NCI-H187 treated with DMSO at 0.1 percent for 48 hours (cell line): ENCODE results near the gene SLTM.
"Not testable (repeated sequence)": the region's sequence is repeated elsewhere in the genome, so short reads cannot be mapped to it uniquely, and the experiment has no call there.

Experiments used
- DNase-seq: peaks from one replicate; lab custom pipeline; 2025; lab: John Stamatoyannopoulos, UW

Gene SLTM

DNA sequence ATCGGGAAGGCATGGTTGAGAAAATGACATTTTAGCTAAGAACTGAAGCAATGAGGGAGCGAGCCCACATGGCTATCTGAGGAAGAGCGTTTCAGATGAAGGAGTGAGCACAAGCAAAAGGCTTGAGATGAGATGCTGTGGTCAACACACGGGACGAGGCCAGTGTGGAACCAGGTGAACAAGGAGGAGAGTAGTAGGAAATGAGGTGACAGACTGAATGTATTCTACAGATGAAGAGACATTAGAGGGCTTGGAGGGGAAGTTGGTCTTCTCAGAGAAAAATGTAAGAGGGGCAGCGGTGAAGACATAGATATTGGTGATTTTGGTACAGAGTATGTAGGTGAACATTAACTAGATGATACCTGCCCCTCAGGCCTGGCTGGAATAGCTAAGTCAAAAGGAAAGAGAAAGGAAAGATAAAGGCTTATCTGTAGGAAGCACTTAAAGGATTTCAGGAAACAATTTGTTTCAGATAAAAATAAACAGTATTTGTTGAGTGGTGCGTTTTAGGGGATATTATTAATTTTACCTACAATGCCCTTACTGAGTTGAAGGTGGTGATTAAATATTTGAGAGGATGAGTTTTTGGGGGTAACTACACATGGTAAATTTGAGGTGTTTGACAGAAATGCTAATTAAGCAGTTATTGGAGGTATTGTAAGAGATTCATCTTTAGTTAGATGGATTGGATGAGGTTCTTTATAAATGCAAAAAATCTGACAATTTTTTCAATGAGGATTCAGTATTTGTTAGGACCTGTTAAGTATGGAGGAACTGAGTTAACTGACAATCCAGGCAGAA is 57.0 kb downstream of the SLTM start:
- no peak for DNase-seq

- no peak for DNase-seq
These were observed 58.1 kb downstream of the SLTM start for GRCh38 chr15:58875343-58875742.

GRCh38 chr15:58873267-58873666 is 60.2 kb downstream of the SLTM start:
- no peak for DNase-seq

- DNase-seq, result no peak
These were observed 63.0 kb downstream of the SLTM start for GRCh38 chr15:58870451-58870850.

DNA sequence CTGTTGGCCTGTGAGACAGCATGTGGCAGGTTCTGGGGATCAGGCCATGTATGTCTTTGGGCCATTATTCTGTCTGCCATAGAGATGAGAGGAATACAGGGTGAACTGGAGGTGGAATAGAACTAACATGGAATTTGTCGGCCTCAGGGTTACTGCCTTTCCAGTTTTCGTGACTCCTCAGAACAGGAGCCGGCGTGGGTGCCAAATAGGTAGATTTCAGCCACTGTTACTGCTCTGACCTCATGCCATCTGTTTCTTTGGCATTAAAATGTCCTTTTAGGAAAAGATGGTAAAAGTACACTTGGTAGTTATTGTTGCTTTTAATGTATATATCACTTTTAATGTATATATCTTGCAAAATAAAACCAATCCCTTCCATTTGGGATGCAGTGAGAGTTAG is 65.6 kb downstream of the SLTM start:
- no peak for DNase-seq

- no peak for DNase-seq
These were observed 68.0 kb downstream of the SLTM start for GRCh38 chr15:58865425-58865880.

GRCh38 chr15:58864602-58865424 is 68.7 kb downstream of the SLTM start:
- no peak for DNase-seq

GRCh38 chr15:58862326-58862725 is 71.2 kb downstream of the SLTM start:
- DNase-seq, result no peak

DNA sequence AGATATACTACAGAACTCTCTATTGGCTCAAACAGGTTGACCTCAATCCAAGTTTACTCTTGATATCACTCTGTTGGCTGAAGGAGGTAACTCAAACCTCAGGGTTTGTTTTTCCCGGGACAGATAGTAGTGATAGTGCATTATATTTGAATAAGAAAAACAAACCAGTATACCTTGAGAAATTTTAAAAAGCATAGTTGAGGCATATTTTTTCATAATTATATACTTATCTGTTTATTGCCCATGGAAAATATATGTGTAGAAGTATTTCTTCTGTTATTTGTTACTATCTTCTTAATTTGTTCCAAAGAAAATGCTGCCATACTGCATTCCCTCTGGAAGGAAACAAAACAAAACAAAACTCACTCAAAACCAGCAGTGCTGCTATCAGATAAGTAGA is 76.9 kb downstream of the SLTM start:
- DNase-seq, result not testable (repeated sequence)

DNA sequence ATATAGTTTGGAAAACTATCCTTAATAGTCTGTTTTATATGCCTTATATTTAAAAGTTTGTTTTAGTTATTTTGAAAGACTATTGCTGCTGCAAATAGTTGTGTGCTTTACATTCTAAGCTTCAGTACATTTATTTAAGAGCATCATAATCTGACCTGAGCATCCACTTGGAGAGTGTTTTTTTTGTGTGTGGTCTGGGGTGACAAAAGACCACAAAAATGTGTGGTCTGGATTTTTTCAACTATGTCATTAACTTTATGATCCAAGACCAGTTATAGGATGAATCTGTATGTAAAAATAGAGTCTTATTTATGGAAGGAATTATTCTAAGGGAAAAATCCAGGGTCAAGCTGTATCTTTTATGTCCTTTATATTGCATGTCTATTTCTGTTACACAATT is 77.4 kb downstream of the SLTM start:
- DNase-seq, result no peak

DNA sequence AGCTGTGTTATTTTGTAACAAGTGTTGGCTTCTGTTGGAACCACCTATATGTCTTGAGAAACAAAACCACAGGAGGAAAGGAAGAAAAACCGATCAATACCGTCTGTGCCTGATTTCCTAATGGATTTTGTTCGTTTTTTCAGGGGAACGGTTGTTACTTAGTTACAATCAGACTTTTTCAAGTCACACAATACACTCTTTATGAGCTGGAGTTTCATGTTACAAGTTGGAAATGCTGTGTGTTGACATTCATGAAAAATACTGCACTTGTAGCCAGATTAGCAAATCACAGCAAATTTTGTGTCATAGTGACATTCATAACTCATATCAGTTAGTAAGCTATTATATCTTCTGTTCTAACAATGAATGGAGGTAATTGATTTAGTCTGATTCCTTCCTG is 78.9 kb downstream of the SLTM start:
- DNase-seq, result no peak

GRCh38 chr15:58852347-58852746 is 81.1 kb downstream of the SLTM start:
- no peak for DNase-seq

- DNase-seq, result not testable (repeated sequence)
These were observed 82.3 kb downstream of the SLTM start for GRCh38 chr15:58851205-58851604.

- DNase-seq, result no peak
These were observed 90.6 kb downstream of the SLTM start for GRCh38 chr15:58842713-58843396.

DNA sequence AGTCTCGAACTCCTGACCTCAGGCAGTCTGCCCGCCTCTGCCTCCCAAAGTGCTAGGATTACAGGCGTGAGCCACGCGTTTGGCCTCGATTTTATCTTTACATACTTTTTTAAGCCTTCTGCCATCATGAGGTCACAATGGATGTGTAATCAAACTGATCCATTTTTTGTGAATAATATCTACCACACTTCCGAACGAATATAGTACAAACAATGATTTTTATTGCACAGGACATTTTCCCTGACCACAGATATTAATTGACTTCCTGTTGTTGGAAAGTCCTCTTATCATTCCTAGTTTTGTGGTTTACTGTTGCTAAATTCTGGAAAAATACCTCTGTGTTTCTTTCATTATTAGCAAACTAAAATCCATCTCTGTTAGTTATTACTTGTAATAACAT is 93.4 kb downstream of the SLTM start:
- DNase-seq, result no peak

DNA sequence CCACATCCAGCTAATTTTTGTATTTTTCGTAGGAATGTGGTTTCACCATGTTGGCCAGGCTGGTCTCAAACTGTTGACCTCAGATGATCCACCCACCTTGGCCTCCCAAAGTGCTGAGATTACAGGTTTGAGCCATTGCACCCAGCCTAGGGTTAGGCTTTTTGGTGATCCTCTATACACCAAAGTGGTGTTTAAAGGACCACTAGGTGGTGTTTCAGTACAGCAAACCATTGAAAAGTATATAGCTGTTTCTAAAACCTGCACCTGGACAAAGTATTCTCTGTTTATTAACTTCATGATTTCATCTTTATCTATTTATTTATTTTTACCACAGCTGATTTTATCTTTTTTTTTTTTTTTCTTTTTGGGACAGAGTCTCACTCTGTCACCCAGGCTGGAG is 94.0 kb downstream of the SLTM start:
- DNase-seq, result no peak

- not testable (repeated sequence) for DNase-seq
These were observed 99.6 kb downstream of the SLTM start for GRCh38 chr15:58833681-58834426.

- no peak for DNase-seq
These were observed 102.9 kb downstream of the SLTM start for GRCh38 chr15:58830556-58830955.
